Measurements from ENCODE around the gene KIAA1217.

Gene KIAA1217

DNA sequence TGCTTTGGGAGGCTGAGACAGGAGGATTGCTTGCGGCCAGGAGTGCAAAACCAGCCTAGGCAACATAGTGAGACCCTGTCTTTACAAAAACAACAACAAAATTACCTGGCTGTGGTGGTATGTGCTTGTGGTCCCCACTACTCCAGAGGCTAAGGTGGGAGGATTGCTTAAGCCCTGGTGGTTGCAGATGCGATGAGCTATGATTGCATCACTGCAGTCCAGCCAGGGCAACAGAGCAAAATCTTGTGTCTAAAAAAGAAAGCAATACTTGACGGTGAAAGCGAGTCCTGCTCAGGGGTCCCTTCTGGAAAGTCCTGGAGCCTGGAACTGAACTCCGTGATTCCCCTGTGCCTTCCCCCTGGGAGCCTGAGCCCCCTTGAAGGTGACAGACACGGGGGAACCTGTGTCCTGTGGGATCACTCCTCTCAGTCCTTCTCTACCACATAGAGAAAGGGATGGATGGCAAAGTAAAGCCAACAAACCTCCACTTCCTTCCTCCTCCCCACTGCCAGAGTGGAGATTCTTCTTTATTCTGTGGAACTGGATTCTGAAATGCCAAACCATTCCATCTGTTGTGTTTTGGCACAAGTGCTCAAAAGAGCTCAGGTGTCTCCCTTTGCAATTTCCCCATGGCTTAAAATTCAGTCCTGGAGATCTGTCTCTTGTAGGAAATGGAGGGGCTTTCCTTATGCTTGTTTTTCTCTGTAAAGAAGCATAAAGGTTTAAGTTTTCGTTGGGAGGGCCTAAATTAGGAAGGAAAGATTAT, 50.6 kb downstream of the KIAA1217 start:
- H4K20me1 ChIP-seq (ENCODE audit: insufficient read depth, low read length), result no peaks in the 10 kb centered on the region
- H3K9me3 ChIP-seq (ENCODE audit: insufficient read depth, low read length), result no peaks in the 10 kb centered on the region
- H2AFZ ChIP-seq (ENCODE audit: low read depth, low read length), result no peak overlapping the region
- H3K27ac ChIP-seq (ENCODE audit: low read length), result no peak overlapping the region
- H3K27me3 ChIP-seq (ENCODE audit: low read depth, low read length), result no peaks in the 10 kb centered on the region
- H3K36me3 ChIP-seq (replicated peaks; ENCODE audit: low read depth, low read length), result no peaks in the 10 kb centered on the region
- no peak overlapping the region for H3K4me2 ChIP-seq (ENCODE audit: low read length)
- no peaks in the 10 kb centered on the region for H3K79me2 ChIP-seq (ENCODE audit: low read length)
- no peak overlapping the region for H3K4me3 ChIP-seq (ENCODE audit: low read length)
- TF ChIP-seq, protein P1, sequence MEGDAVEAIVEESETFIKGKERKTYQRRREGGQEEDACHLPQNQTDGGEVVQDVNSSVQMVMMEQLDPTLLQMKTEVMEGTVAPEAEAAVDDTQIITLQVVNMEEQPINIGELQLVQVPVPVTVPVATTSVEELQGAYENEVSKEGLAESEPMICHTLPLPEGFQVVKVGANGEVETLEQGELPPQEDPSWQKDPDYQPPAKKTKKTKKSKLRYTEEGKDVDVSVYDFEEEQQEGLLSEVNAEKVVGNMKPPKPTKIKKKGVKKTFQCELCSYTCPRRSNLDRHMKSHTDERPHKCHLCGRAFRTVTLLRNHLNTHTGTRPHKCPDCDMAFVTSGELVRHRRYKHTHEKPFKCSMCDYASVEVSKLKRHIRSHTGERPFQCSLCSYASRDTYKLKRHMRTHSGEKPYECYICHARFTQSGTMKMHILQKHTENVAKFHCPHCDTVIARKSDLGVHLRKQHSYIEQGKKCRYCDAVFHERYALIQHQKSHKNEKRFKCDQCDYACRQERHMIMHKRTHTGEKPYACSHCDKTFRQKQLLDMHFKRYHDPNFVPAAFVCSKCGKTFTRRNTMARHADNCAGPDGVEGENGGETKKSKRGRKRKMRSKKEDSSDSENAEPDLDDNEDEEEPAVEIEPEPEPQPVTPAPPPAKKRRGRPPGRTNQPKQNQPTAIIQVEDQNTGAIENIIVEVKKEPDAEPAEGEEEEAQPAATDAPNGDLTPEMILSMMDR (IDR thresholded peaks at IDR 0.05; ENCODE audit: low read depth, low read length), result no peak
- no peak for TF ChIP-seq EZH2phosphoT487 (IDR thresholded peaks at IDR 0.05; ENCODE audit: low read depth)
- no peaks in the 10 kb centered on the region for H3K4me1 ChIP-seq (ENCODE audit: low read length)
- no peak overlapping the region for H3K9ac ChIP-seq (ENCODE audit: low read length)

DNA sequence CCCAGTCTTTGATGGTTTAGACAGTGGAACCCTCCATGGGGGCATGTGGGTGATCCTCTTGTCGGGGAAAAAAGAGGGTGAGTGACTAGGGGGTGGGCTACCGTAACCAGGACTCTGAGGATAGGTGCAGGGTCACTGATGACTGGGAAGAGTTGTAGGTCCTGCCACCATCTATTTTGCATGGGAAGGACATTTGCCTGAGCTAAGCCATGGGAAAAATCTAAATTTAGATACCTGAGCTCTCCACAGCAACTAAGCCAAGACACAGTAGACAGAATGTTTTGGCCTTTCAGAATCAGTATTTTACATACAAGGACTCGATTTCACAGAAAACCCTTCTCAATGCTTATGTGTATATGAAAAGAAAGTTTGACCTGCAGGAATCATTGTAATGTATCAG, 52.7 kb downstream of the KIAA1217 start:
- no peak for TF ChIP-seq EZH2phosphoT487 (IDR thresholded peaks at IDR 0.05; ENCODE audit: low read depth)
- TF ChIP-seq, protein P1 (IDR thresholded peaks at IDR 0.05; ENCODE audit: low read depth, low read length), result no peak
- no peak overlapping the region for H3K27ac ChIP-seq (ENCODE audit: low read length)
- H3K4me2 ChIP-seq (ENCODE audit: low read length), result no peak overlapping the region
- H2AFZ ChIP-seq (ENCODE audit: low read depth, low read length), result no peak overlapping the region
- no peaks in the 10 kb centered on the region for H3K27me3 ChIP-seq (ENCODE audit: low read depth, low read length)
- H3K4me1 ChIP-seq (ENCODE audit: low read length), result no peaks in the 10 kb centered on the region
- no peaks in the 10 kb centered on the region for H4K20me1 ChIP-seq (ENCODE audit: insufficient read depth, low read length)
- H3K36me3 ChIP-seq (replicated peaks; ENCODE audit: low read depth, low read length), result no peaks in the 10 kb centered on the region
- no peaks in the 10 kb centered on the region for H3K9me3 ChIP-seq (ENCODE audit: insufficient read depth, low read length)
- no peak overlapping the region for H3K9ac ChIP-seq (ENCODE audit: low read length)
- no peaks in the 10 kb centered on the region for H3K79me2 ChIP-seq (ENCODE audit: low read length)
- no peak overlapping the region for H3K4me3 ChIP-seq (ENCODE audit: low read length)

DNA sequence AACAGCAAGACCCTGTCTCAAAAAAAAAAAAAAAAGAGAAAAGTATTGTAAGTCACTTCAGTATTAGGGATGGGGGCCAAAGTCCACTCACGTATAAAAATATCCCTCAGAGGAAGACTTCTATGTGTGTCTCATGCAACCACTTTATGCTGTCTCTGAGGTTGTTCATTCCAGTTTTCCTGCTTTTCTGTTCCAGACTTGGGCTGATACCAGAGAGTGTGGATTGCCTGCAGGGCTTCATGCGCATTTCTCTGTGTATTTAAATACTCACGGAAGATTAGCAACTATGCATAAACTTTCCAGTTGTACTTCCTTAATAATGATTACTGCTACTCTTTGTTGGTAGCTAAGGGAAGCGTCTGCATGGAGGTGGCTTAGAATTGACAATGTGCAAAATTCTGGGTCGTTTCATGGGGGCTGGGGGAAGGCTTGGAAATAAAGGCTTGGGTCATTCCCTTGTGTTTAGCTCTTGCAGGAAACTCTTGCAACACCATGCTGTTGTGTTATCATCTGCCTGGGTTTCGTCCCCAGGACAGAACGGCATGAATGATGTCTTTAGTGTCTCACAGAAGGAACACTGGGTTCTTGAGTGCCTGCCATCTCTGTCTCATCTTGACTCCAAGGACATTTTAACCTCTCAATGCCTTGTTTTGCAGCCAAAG, 54.1 kb downstream of the KIAA1217 start:
- H3K27me3 ChIP-seq (ENCODE audit: low read depth, low read length), result no peaks in the 10 kb centered on the region
- no peak overlapping the region for H3K9ac ChIP-seq (ENCODE audit: low read length)
- no peak overlapping the region for H3K4me3 ChIP-seq (ENCODE audit: low read length)
- H3K27ac ChIP-seq (ENCODE audit: low read length), result no peak overlapping the region
- no peaks in the 10 kb centered on the region for H4K20me1 ChIP-seq (ENCODE audit: insufficient read depth, low read length)
- H2AFZ ChIP-seq (ENCODE audit: low read depth, low read length), result no peak overlapping the region
- H3K4me2 ChIP-seq (ENCODE audit: low read length), result no peak overlapping the region
- H3K4me1 ChIP-seq (ENCODE audit: low read length), result no peaks in the 10 kb centered on the region
- H3K36me3 ChIP-seq (replicated peaks; ENCODE audit: low read depth, low read length), result no peaks in the 10 kb centered on the region
- H3K9me3 ChIP-seq (ENCODE audit: insufficient read depth, low read length), result no peaks in the 10 kb centered on the region
- H3K79me2 ChIP-seq (ENCODE audit: low read length), result no peaks in the 10 kb centered on the region
- TF ChIP-seq EZH2phosphoT487 (IDR thresholded peaks at IDR 0.05; ENCODE audit: low read depth), result no peak
- TF ChIP-seq, protein P1 (IDR thresholded peaks at IDR 0.05; ENCODE audit: low read depth, low read length), result no peak

DNA sequence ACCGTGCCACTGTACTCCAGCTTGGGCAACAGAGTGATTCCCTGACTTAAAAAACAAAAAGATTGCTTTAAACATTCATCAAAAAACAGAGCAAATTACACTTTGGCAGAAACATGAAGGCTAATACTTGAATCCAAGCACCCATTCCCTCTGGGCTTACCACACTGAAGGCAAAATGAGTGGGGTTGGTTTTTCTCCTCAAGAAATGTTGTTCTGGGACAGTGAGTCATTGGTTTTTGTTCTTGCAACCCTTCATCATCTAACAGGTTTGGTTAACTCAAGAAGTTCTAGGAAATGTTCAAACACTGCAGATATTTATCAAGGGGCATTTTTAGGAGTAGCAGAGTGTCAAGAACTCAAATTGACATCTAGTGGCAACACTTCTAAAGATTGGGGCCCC, 60.5 kb downstream of the KIAA1217 start:
- TF ChIP-seq, protein P1 (IDR thresholded peaks at IDR 0.05; ENCODE audit: low read depth, low read length), result no peak
- TF ChIP-seq EZH2phosphoT487 (IDR thresholded peaks at IDR 0.05; ENCODE audit: low read depth), result no peak
- H3K4me2 ChIP-seq (ENCODE audit: low read length), result no peak overlapping the region

More for the DNA sequence above, 60.5 kb downstream of the KIAA1217 start:
- H3K4me3 ChIP-seq (ENCODE audit: low read length), result no peak overlapping the region
- H2AFZ ChIP-seq (ENCODE audit: low read depth, low read length), result no peak overlapping the region
- no peaks in the 10 kb centered on the region for H4K20me1 ChIP-seq (ENCODE audit: insufficient read depth, low read length)
- no peak overlapping the region for H3K9ac ChIP-seq (ENCODE audit: low read length)
- no peaks in the 10 kb centered on the region for H3K27me3 ChIP-seq (ENCODE audit: low read depth, low read length)
- H3K9me3 ChIP-seq (ENCODE audit: insufficient read depth, low read length), result no peaks in the 10 kb centered on the region
- no peak overlapping the region for H3K27ac ChIP-seq (ENCODE audit: low read length)
- no peaks in the 10 kb centered on the region for H3K79me2 ChIP-seq (ENCODE audit: low read length)
- no peaks in the 10 kb centered on the region for H3K4me1 ChIP-seq (ENCODE audit: low read length)
- H3K36me3 ChIP-seq (replicated peaks; ENCODE audit: low read depth, low read length), result no peaks in the 10 kb centered on the region
